ENCODE results near the gene PRRC2A. TPM values are rescaled to one million over a fixed set of nuclear protein-coding genes. Genes with fewer than 3 reads are reported as not detected.

Gene PRRC2A
- total RNA-seq, 6 donors from 2014 or later, result 80.1 to 154 (median 125) TPM

DNA sequence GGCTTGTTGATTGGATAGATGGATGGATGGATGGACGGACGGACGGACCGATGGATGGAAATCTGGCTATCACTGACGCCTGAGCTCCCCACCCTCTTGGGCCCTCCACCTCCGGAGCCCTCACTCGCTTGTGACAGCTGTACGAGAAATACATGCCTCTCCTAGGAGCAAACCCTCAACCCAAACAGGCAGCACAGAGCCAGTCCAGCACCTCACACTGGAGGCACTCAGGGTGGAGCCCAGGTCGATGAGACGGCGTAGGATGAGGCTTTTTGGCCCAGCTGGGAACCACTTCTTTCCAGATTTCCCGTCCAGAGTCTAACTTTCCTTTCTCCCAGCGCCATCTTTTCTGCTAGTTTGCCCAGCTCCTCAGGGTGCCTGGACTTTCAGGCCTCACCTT, 63.1 kb downstream of the PRRC2A start:
- H3K9me3 ChIP-seq, result no peaks in the 10 kb centered on the region
- peaks cover 12 to 17% (median 14%) of the 10 kb centered on the region in 4 donors for H3K4me1 ChIP-seq
- peak overlapping the region in 1 of 4 donors; percentile 63 for H3K27ac ChIP-seq
- WGBS, 2 donors, result 78 to 84% methylated on average over 13 of the region's 13 CpGs
- TF ChIP-seq POLR2A (IDR thresholded peaks at IDR 0.05), result no peak
- TF ChIP-seq POLR2AphosphoS5 (IDR thresholded peaks at IDR 0.05), result no peak
- no peak for TF ChIP-seq EP300 (IDR thresholded peaks at IDR 0.05)
- TF ChIP-seq, protein P1, sequence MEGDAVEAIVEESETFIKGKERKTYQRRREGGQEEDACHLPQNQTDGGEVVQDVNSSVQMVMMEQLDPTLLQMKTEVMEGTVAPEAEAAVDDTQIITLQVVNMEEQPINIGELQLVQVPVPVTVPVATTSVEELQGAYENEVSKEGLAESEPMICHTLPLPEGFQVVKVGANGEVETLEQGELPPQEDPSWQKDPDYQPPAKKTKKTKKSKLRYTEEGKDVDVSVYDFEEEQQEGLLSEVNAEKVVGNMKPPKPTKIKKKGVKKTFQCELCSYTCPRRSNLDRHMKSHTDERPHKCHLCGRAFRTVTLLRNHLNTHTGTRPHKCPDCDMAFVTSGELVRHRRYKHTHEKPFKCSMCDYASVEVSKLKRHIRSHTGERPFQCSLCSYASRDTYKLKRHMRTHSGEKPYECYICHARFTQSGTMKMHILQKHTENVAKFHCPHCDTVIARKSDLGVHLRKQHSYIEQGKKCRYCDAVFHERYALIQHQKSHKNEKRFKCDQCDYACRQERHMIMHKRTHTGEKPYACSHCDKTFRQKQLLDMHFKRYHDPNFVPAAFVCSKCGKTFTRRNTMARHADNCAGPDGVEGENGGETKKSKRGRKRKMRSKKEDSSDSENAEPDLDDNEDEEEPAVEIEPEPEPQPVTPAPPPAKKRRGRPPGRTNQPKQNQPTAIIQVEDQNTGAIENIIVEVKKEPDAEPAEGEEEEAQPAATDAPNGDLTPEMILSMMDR (IDR thresholded peaks at IDR 0.05), result no peak
- DNase-seq, result no peak
- peak overlapping the region in 2 of 4 donors; percentile 39 to 48 for H3K4me3 ChIP-seq
- H3K27me3 ChIP-seq, result no peaks in the 10 kb centered on the region
- H3K36me3 ChIP-seq, result peaks cover 0 to 41% (median 25%) of the 10 kb centered on the region in 4 donors
- ATAC-seq (ENCODE audit: low FRiP score in 2 of 2), result no peak

DNA sequence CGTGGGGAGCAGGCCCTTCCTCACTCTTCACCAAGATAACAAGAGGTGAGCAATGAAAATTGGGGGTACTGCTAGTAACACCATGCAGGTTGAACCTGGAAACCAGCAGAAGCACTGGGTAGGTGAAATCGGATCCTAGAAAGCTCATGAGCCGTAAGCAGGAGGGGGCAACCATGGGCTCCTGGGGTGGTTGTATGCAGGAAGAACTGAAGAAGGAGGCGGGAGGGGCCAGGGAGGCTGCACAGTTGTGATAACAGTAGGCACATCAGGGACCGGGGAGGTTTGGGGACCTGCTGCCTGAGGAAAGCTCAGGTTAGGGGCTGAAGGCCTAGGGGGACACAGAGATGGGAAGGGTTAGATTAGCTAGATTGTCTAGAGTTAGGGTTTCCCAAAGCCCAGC, 66.0 kb downstream of the PRRC2A start:
- DNase-seq (no peak), ATAC-seq (ENCODE audit: low FRiP score in 2 of 2) (no peak)
- 88 to 91% methylated on average over 5 of the region's 5 CpGs for WGBS, 2 donors
- no peak for TF ChIP-seq POLR2A (IDR thresholded peaks at IDR 0.05)
- no peak for TF ChIP-seq POLR2AphosphoS5 (IDR thresholded peaks at IDR 0.05)
- TF ChIP-seq, protein P1 (IDR thresholded peaks at IDR 0.05), result no peak
- TF ChIP-seq EP300 (IDR thresholded peaks at IDR 0.05), result no peak
- H3K4me3 ChIP-seq, result no peak overlapping the region
- no peaks in the 10 kb centered on the region for H3K9me3 ChIP-seq
- peaks cover 7 to 70% (median 52%) of the 10 kb centered on the region in 4 donors for H3K36me3 ChIP-seq
- peaks cover 2 to 5% (median 3%) of the 10 kb centered on the region in 4 donors for H3K4me1 ChIP-seq
- no peak overlapping the region for H3K27ac ChIP-seq
- no peaks in the 10 kb centered on the region for H3K27me3 ChIP-seq

DNA sequence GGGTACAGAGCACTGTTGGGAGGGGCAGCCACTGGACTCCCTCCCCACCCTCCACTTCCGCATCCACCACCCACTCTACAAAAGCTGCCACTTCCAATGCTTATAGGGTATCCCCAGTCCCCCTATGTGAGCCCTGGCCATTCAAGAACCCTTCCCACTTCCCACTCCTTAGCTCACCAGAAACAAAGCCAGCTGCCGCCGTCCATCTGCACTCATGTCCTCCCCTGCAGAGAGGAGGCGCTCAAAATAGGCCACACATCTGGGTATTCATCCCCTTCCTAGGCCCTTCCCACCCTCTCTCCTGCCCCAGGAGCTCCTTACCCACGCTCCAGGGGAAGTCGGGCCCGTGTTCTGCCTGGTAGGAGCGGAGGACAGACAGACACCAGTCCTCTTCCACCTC, 66.8 kb downstream of the PRRC2A start:
- WGBS, 2 donors, result 88 to 93% methylated on average over 8 of the region's 8 CpGs
- TF ChIP-seq, protein P1 (IDR thresholded peaks at IDR 0.05), result no peak
- TF ChIP-seq EP300 (IDR thresholded peaks at IDR 0.05) (no peak), POLR2AphosphoS5 (IDR thresholded peaks at IDR 0.05) (no peak)
- H3K9me3 ChIP-seq, result no peaks in the 10 kb centered on the region
- DNase-seq (no peak), ATAC-seq (ENCODE audit: low FRiP score in 2 of 2) (no peak)
- H3K27me3 ChIP-seq, result no peaks in the 10 kb centered on the region
- peaks cover 12 to 78% (median 59%) of the 10 kb centered on the region in 4 donors for H3K36me3 ChIP-seq
- no peaks in the 10 kb centered on the region for H3K4me1 ChIP-seq
- H3K27ac ChIP-seq, result no peak overlapping the region
- H3K4me3 ChIP-seq, result no peak overlapping the region

Small RNA genes lying within 50 kb of the gene (small RNA-seq; reads per million reads assigned to genes)
- gene MIR6832, result 0 reads per million in 4 donors
- gene RF00019, result 0 reads per million in 4 donors
- gene SNORA38, result 2.2 to 6.4 (median 2.6) reads per million in 4 donors
- 0 reads per million in 4 donors for gene UQCRHP1

Other genes starting within 250 kb of the PRRC2A start
- 10 to 100 TPM; 21.6 to 81.7 (median 31.4) TPM for gene MICA, start 217.1 kb upstream of the PRRC2A start, total RNA-seq
- gene MICB, start 122.6 kb upstream of the PRRC2A start, total RNA-seq, result 10 to 100 TPM in 4 of 6 donors, 1 to 10 TPM in 2; 4.9 to 14.4 (median 11.3) TPM
- gene MCCD1, start 91.8 kb upstream of the PRRC2A start, total RNA-seq, result not detected
- 100 to 1,000 TPM; 201 to 541 (median 270) TPM for gene DDX39B, start 78.7 kb upstream of the PRRC2A start, total RNA-seq
- gene ATP6V1G2, start 74.1 kb upstream of the PRRC2A start, total RNA-seq, result 1 to 10 TPM in 4 of 6 donors, under 1 TPM in 2; 0.55 to 2.0 (median 1.1) TPM
- gene NFKBIL1, start 73.1 kb upstream of the PRRC2A start, total RNA-seq, result 10 to 100 TPM; 18.2 to 45.1 (median 23.8) TPM
- gene LTA, start 48.4 kb upstream of the PRRC2A start, total RNA-seq, result 1 to 10 TPM in 2 of 6 donors, not detected in 4; 1.6 to 1.8 TPM
- 1 to 10 TPM in 5 of 6 donors, under 1 TPM in 1; 0.33 to 6.6 (median 2.9) TPM for gene TNF, start 45.1 kb upstream of the PRRC2A start, total RNA-seq
- 10 to 100 TPM in 1 of 6 donors, 1 to 10 TPM in 2, not detected in 3; 1.3 to 18.7 (median 8.2) TPM for gene LTB, start 38.3 kb upstream of the PRRC2A start, total RNA-seq
- 100 to 1,000 TPM in 1 of 6 donors, 10 to 100 TPM in 3, 1 to 10 TPM in 2; 7.7 to 132 (median 33.5) TPM for gene LST1, start 34.4 kb upstream of the PRRC2A start, total RNA-seq
- gene NCR3, start 27.7 kb upstream of the PRRC2A start, total RNA-seq, result 1 to 10 TPM in 1 of 6 donors, under 1 TPM in 3, not detected in 2; 0.54 to 2.0 (median 0.70) TPM
- 100 to 1,000 TPM in 1 of 6 donors, 10 to 100 TPM in 5; 18.5 to 106 (median 79.7) TPM for gene AIF1, start 5.5 kb upstream of the PRRC2A start, total RNA-seq
- 100 to 1,000 TPM; 190 to 421 (median 294) TPM for gene BAG6, start 31.9 kb downstream of the PRRC2A start, total RNA-seq
- gene APOM, start 35.2 kb downstream of the PRRC2A start, total RNA-seq, result 1 to 10 TPM in 5 of 6 donors, under 1 TPM in 1; 0.89 to 4.3 (median 2.1) TPM
- 10 to 100 TPM; 25.0 to 30.1 (median 28.4) TPM for gene C6orf47, start 40.1 kb downstream of the PRRC2A start, total RNA-seq
- gene GPANK1, start 44.3 kb downstream of the PRRC2A start, total RNA-seq, result 10 to 100 TPM; 12.0 to 45.1 (median 16.6) TPM
- gene CSNK2B, start 45.4 kb downstream of the PRRC2A start, total RNA-seq, result 100 to 1,000 TPM; 105 to 172 (median 130) TPM
- gene LY6G5B, start 49.3 kb downstream of the PRRC2A start, total RNA-seq, result 10 to 100 TPM in 4 of 6 donors, 1 to 10 TPM in 2; 6.7 to 22.0 (median 12.3) TPM
- gene LY6G5C, start 60.4 kb downstream of the PRRC2A start, total RNA-seq, result 1 to 10 TPM in 4 of 6 donors, not detected in 2; 1.8 to 4.4 (median 3.1) TPM
- 10 to 100 TPM; 42.1 to 62.5 (median 51.6) TPM for gene ABHD16A, start 82.6 kb downstream of the PRRC2A start, total RNA-seq
- 1 to 10 TPM in 4 of 6 donors, under 1 TPM in 2; 0.63 to 9.4 (median 1.7) TPM for gene LY6G6F, start 86.2 kb downstream of the PRRC2A start, total RNA-seq
- not detected for gene LY6G6D, start 94.6 kb downstream of the PRRC2A start, total RNA-seq
- gene LY6G6C, start 101.0 kb downstream of the PRRC2A start, total RNA-seq, result under 1 TPM in 1 of 6 donors, not detected in 5; 0.23 TPM
- 1 to 10 TPM in 3 of 6 donors, under 1 TPM in 2, not detected in 1; 0.30 to 4.1 (median 1.2) TPM for gene MPIG6B, start 102.7 kb downstream of the PRRC2A start, total RNA-seq
- 100 to 1,000 TPM in 2 of 6 donors, 10 to 100 TPM in 4; 46.6 to 157 (median 83.7) TPM for gene DDAH2, start 108.6 kb downstream of the PRRC2A start, total RNA-seq
- 100 to 1,000 TPM; 138 to 497 (median 277) TPM for gene CLIC1, start 115.8 kb downstream of the PRRC2A start, total RNA-seq
- gene MSH5, start 119.3 kb downstream of the PRRC2A start, total RNA-seq, result 10 to 100 TPM in 4 of 6 donors, 1 to 10 TPM in 2; 7.3 to 52.4 (median 13.1) TPM
- gene SAPCD1, start 141.9 kb downstream of the PRRC2A start, total RNA-seq, result 10 to 100 TPM in 1 of 6 donors, 1 to 10 TPM in 5; 1.1 to 15.7 (median 5.3) TPM
- gene VWA7, start 156.6 kb downstream of the PRRC2A start, total RNA-seq, result 1 to 10 TPM; 4.0 to 7.4 (median 6.6) TPM
- 10 to 100 TPM; 21.2 to 67.8 (median 39.7) TPM for gene VARS1, start 175.0 kb downstream of the PRRC2A start, total RNA-seq
- gene LSM2, start 186.3 kb downstream of the PRRC2A start, total RNA-seq, result 10 to 100 TPM in 5 of 6 donors, 1 to 10 TPM in 1; 5.0 to 44.9 (median 20.9) TPM
- 1 to 10 TPM in 5 of 6 donors, under 1 TPM in 1; 0.89 to 3.1 (median 2.0) TPM for gene HSPA1L, start 194.6 kb downstream of the PRRC2A start, total RNA-seq
- gene HSPA1A, start 194.8 kb downstream of the PRRC2A start, total RNA-seq, result 100 to 1,000 TPM in 5 of 6 donors, 10 to 100 TPM in 1; 80.7 to 236 (median 144) TPM
- 100 to 1,000 TPM in 5 of 6 donors, 10 to 100 TPM in 1; 92.2 to 177 (median 127) TPM for gene HSPA1B, start 207.0 kb downstream of the PRRC2A start, total RNA-seq
- 10 to 100 TPM; 28.3 to 90.3 (median 64.6) TPM for gene NEU1, start 242.1 kb downstream of the PRRC2A start, total RNA-seq

All from upper lobe of left lung (tissue), 6 donors.